B cell (primary cell): ENCODE measurements around the gene SYTL2. TPM values are rescaled to one million over a fixed set of nuclear protein-coding genes. Genes with fewer than 3 reads are reported as not detected.
A peak's percentile ranks its signal among the peaks of the same experiment; 100 is the strongest.

ENCODE experiments used
- ATAC-seq: fragments of 200-7000 bp; cut with Tn5 transposase; one replicate; pipeline ENCODE4 v1.10.0; 2021; ENCODE audit warnings: low read depth, mild to moderate bottlenecking, moderate number of reproducible peaks, moderate library complexity
- CTCF ChIA-PET: fragments of 350-600 bp; sonication (Branson Sonifier 250); formaldehyde crosslinking; loops from one replicate; lab custom pipeline; 2021; ENCODE audit warnings: antibody characterized with exemption, inconsistent platforms; lab: Charles Lee
- POLR2A ChIA-PET: fragments of 350-600 bp; sonication (Branson Sonifier 250); formaldehyde crosslinking; loops from one replicate; lab custom pipeline; 2021; ENCODE audit warnings: antibody characterized with exemption; lab: Charles Lee
- DNase-seq: peaks from one replicate; pipeline ENCODE4 v3.0.0; 2013
- H2AFZ ChIP-seq: 2 replicates; pipeline ENCODE4 v1.6.1; 2012; ENCODE audit warnings: mild to moderate bottlenecking, low read depth, low read length; ENCODE audit not compliant: insufficient read depth, poor library complexity, severe bottlenecking
- H3K27ac ChIP-seq, 2 donors: 1 replicate in 1 of 2; 2 replicates in 1 of 2; pipeline ENCODE4 v1.5.1; 2012 to 2013; ENCODE audit warnings: low read length in 2 of 2, mild to moderate bottlenecking in 2 of 2, moderate library complexity in 1 of 2
- H3K27me3 ChIP-seq, 4 experiments: fragments of 200-600 bp in 1 of 4; sonication (generic) in 1 of 4; replicated peaks in 1 of 4; 1 replicate in 2 of 4; 2 replicates in 2 of 4; pipeline versions ENCODE4 v1.6.1 to v1.7.0; 2013 to 2016; ENCODE audit warnings: low read length in 3 of 4, mild to moderate bottlenecking in 2 of 4, mixed read lengths in 1 of 4, moderate library complexity in 1 of 4; ENCODE audit not compliant: insufficient read depth in 4 of 4, control insufficient read depth in 3 of 4; ENCODE audit errors: control extremely low read depth in 1 of 4
- H3K36me3 ChIP-seq, 2 experiments: replicated peaks in 1 of 2; 1 replicate in 1 of 2; 2 replicates in 1 of 2; pipeline versions ENCODE4 v1.6.1 to v1.7.1; 2013; ENCODE audit warnings: low read length in 1 of 2; ENCODE audit not compliant: insufficient read depth in 2 of 2, control insufficient read depth in 1 of 2; ENCODE audit errors: control extremely low read depth in 1 of 2, extremely low read depth in 1 of 2
- H3K4me1 ChIP-seq, 2 donors: fragments of 200-600 bp in 1 of 2; sonication (generic) in 1 of 2; 1 replicate in 1 of 2; 2 replicates in 1 of 2; pipeline versions ENCODE4 v1.5.1 to v1.6.1; 2013 to 2017; ENCODE audit warnings: low read length in 2 of 2; ENCODE audit not compliant: control insufficient read depth in 2 of 2, insufficient read depth in 2 of 2
- H3K4me2 ChIP-seq: replicated peaks from 2 replicates; pipeline ENCODE3; 2012; ENCODE audit warnings: mild to moderate bottlenecking, low read depth, low read length; ENCODE audit not compliant: poor library complexity, severe bottlenecking
- H3K4me3 ChIP-seq, 5 experiments: fragments of 200-600 bp in 1 of 5; sonication (generic) in 1 of 5; 1 replicate in 3 of 5; 2 replicates in 2 of 5; pipeline versions ENCODE4 v1.5.1 to v1.7.0; 2011 to 2016; ENCODE audit warnings: low read length in 4 of 5, mild to moderate bottlenecking in 4 of 5, low read depth in 2 of 5, control low read depth in 1 of 5, moderate library complexity in 1 of 5; ENCODE audit not compliant: insufficient read depth in 1 of 5; ENCODE audit errors: control extremely low read depth in 1 of 5, extremely low read depth in 1 of 5
- H3K79me2 ChIP-seq: fragments of 200-600 bp; sonication (generic); one replicate; pipeline ENCODE4 v1.6.0; 2016; ENCODE audit warnings: low read length; ENCODE audit not compliant: control insufficient read depth, insufficient read depth
- H3K9ac ChIP-seq: fragments of 200-600 bp; sonication (generic); 2 replicates; pipeline ENCODE4 v1.6.1; 2017; ENCODE audit warnings: mild to moderate bottlenecking, low read length, moderate library complexity
- H3K9me3 ChIP-seq, 3 donors: one replicate each; pipeline versions ENCODE4 v1.6.1 to v1.7.1; 2013; ENCODE audit warnings: low read length in 2 of 3; ENCODE audit not compliant: control insufficient read depth in 2 of 3, insufficient read depth in 1 of 3; ENCODE audit errors: control extremely low read depth in 1 of 3
- H4K20me1 ChIP-seq: 2 replicates; pipeline ENCODE4 v1.6.0; 2012; ENCODE audit warnings: mild to moderate bottlenecking, low read length; ENCODE audit not compliant: insufficient read depth, control insufficient read depth, poor library complexity, severe bottlenecking
- H3K27ac Mint-ChIP-seq: one replicate; pipeline ENCODE4 v1.8.0; 2021; ENCODE audit warnings: mixed read lengths
- H3K27me3 Mint-ChIP-seq: one replicate; pipeline ENCODE4 v1.8.0; 2021; ENCODE audit warnings: mixed read lengths
- H3K4me1 Mint-ChIP-seq: one replicate; pipeline ENCODE4 v1.8.0; 2021; ENCODE audit warnings: mixed read lengths
- H3K4me3 Mint-ChIP-seq: one replicate; pipeline ENCODE4 v1.8.0; 2021; ENCODE audit warnings: mixed read lengths
- H3K9me3 Mint-ChIP-seq: one replicate; pipeline ENCODE4 v1.8.0; 2022; ENCODE audit warnings: mixed read lengths; ENCODE audit not compliant: insufficient read depth
- CTCF ChIP-seq: fragments of 200-600 bp; IDR thresholded peaks from one replicate; pipeline ENCODE4 v1.8.0; 2022; ENCODE audit warnings: antibody characterized with exemption, mild to moderate bottlenecking
- EZH2 ChIP-seq: IDR thresholded peaks from 2 replicates; pipeline ENCODE4 v1.6.1; 2012; ENCODE audit warnings: borderline replicate concordance, low read depth, mild to moderate bottlenecking, moderate library complexity, low read length; ENCODE audit not compliant: insufficient read depth, poor library complexity, severe bottlenecking
- WGBS: methylation state at CpG from one replicate; pipeline ENCODE4 v1.1.5; 2013; ENCODE audit warnings: missing lambda C conversion rate; ENCODE audit not compliant: insufficient coverage; 5-methylcytosine and 5-hydroxymethylcytosine counted together
- intact Hi-C: fragments of 100-400 bp; cut with micrococcal nuclease; formaldehyde crosslinking; loops from one replicate; pipeline ENCODE4 v1.10.0; 2022
- polyA plus RNA-seq: library from polyadenylated mRNA; depleted of rRNA; stranded (reverse); fragments of >200 nt; gene quantifications from 2 replicates; pipeline ENCODE4 v1.2.3, GENCODE V29; 2012
- total RNA-seq, 2 donors: library from RNA; stranded (reverse); fragments of 120-200 nt in 1 of 2; gene quantifications; 1 replicate in 1 of 2; 2 replicates in 1 of 2; pipeline versions ENCODE4 v1.2.3 to v1.2.4, GENCODE V29; 2013 to 2022

The SYTL2 gene
- total and polyA plus RNA-seq, 2 donors (not counting 1 experiment from before 2014, with no cell fraction given): 0.86 to 2.9 TPM

- peaks cover 19% of the 10 kb centered on the region for H3K27me3 Mint-ChIP-seq
- intact Hi-C loops: loop anchor here (1.0 to 5.0 kb wide), 5 partner anchors 18 to 1390 kb away; partner anchors contain the start of genes CREBZF, HIKESHI, PICALM and TMEM126B
- DNase-seq (peak; percentile 91), ATAC-seq (peak; percentile 99)
- Histone ChIP-seq H3K79me2 (peaks cover 30% of the 10 kb centered on the region), H3K27ac (peak within 1 kb of the TSS; percentile 71 to 91), H2AFZ (peak within 1 kb of the TSS; percentile 91), H3K4me3 (peak within 1 kb of the TSS; percentile 79 to 87 (median 85)), H3K9me3 (no peaks in the 10 kb centered on the region), H3K27me3 (peaks cover 0 to 12% (median 4%) of the 10 kb centered on the region in 4 experiments), H3K4me1 (peaks cover 12 to 13% of the 10 kb centered on the region in 2 donors), H4K20me1 (no peaks in the 10 kb centered on the region), H3K36me3 (peaks cover 0 to 9% of the 10 kb centered on the region in 2 experiments), H3K9ac (peak within 1 kb of the TSS; percentile 86), H3K4me2 (peak within 1 kb of the TSS; percentile 81)
- peak within 1 kb of the TSS; percentile 93 for H3K27ac Mint-ChIP-seq
- WGBS: under 1% methylated on average over 30 of the region's 33 CpGs
- TF ChIP-seq CTCF: no peak
- no peak for TF ChIP-seq EZH2
- H3K4me3 Mint-ChIP-seq: peak within 1 kb of the TSS; percentile 89
- H3K9me3 Mint-ChIP-seq: no peaks in the 10 kb centered on the region
- ChIA-PET CTCF (interaction anchor here (1.2 to 2.3 kb wide), 3 partner anchors 11 to 19 kb away, joined by 3 to 8 read pairs (median 7); partner anchors contain the start of genes CREBZF and TMEM126B), POLR2A (interaction anchor here (1.3 to 2.4 kb wide), 3 partner anchors 10 to 20 kb away, joined by 5 to 20 read pairs (median 8); partner anchors contain the start of genes CREBZF, DLG2 and TMEM126B)
- H3K4me1 Mint-ChIP-seq: peaks cover 18% of the 10 kb centered on the region
Measured at GRCh38 chr11:85647604-85648299, 163.2 kb downstream of the SYTL2 start, which contains the start of gene TMEM126A. TMEM126A (plus strand) TSS chr11:85647967; CDS start chr11:85650256, 2,289 bp downstream.
